Measurements from ENCODE around the gene POLR3B. TPM values are rescaled to one million over a fixed set of nuclear protein-coding genes. Genes with fewer than 3 reads are reported as not detected.

The POLR3B gene
- total and polyA plus RNA-seq, 9 of the 15 experiments (the other 6 are each of a cell fraction or from before 2014, with no cell fraction given): 7.6 to 17.9 (median 14.4) TPM

- TF ChIP-seq, protein P1, sequence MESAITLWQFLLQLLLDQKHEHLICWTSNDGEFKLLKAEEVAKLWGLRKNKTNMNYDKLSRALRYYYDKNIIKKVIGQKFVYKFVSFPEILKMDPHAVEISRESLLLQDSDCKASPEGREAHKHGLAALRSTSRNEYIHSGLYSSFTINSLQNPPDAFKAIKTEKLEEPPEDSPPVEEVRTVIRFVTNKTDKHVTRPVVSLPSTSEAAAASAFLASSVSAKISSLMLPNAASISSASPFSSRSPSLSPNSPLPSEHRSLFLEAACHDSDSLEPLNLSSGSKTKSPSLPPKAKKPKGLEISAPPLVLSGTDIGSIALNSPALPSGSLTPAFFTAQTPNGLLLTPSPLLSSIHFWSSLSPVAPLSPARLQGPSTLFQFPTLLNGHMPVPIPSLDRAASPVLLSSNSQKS (CRISPR knock-in tag; IDR thresholded peaks at IDR 0.05): no peak
- TF ChIP-seq GTF2A2 (tag; IDR thresholded peaks at IDR 0.05): no peak
- no peak for TF ChIP-seq HDAC3 (IDR thresholded peaks at IDR 0.05; ENCODE audit: borderline replicate concordance, partially characterized antibody)
- no peak for TF ChIP-seq ZBTB7A (IDR thresholded peaks at IDR 0.05; ENCODE audit: borderline replicate concordance, control insufficient read depth, low read depth, low read length)
- no peak for TF ChIP-seq ZNF282 (CRISPR knock-in tag; IDR thresholded peaks at IDR 0.05)
- TF ChIP-seq TRIM28 (IDR thresholded peaks at IDR 0.05): no peak
- TF ChIP-seq CTCF (IDR thresholded peaks at IDR 0.05 in 2 of 3, conservative IDR thresholded peaks at IDR 0.05 in 1 of 3; ENCODE audit: insufficient read depth in 2 of 3, low read depth in 1 of 3, low read length in 3 of 3): peak in 1 of 3 experiments; percentile 24; a peak in 2 of 6 replicates
- no peak for TF ChIP-seq HMG20B (CRISPR knock-in tag; IDR thresholded peaks at IDR 0.05)
- TF ChIP-seq ZNF583 (CRISPR knock-in tag; IDR thresholded peaks at IDR 0.05): no peak
- TF ChIP-seq ZNF717 (CRISPR knock-in tag; IDR thresholded peaks at IDR 0.05): no peak
- TF ChIP-seq SRSF7 (optimal IDR thresholded peaks at IDR 0.05; ENCODE audit: low read depth, low read length): no peak
- no peak for TF ChIP-seq TCF7 (IDR thresholded peaks at IDR 0.05; ENCODE audit: borderline replicate concordance)
- TF ChIP-seq ZNF707 (CRISPR knock-in tag; conservative IDR thresholded peaks at IDR 0.05): no peak
- no peak for TF ChIP-seq ZNF354B (CRISPR knock-in tag; IDR thresholded peaks at IDR 0.05)
- TF ChIP-seq ZBTB11 (CRISPR knock-in tag; IDR thresholded peaks at IDR 0.05): no peak
- TF ChIP-seq TGIF2 (CRISPR knock-in tag; IDR thresholded peaks at IDR 0.05): no peak
- TF ChIP-seq ELF2 (CRISPR knock-in tag; IDR thresholded peaks at IDR 0.05): peak; percentile 49; the same call in 1 of the 2 replicates
- no peak for TF ChIP-seq PATZ1 (CRISPR knock-in tag; IDR thresholded peaks at IDR 0.05; ENCODE audit: borderline replicate concordance)
- no peak for TF ChIP-seq SRSF9 (IDR thresholded peaks at IDR 0.05; ENCODE audit: borderline replicate concordance, low read depth, low read length)
- TF ChIP-seq ZNF507 (tag; conservative IDR thresholded peaks at IDR 0.05): no peak
Measured at GRCh38 chr12:106358396-106359241, 1.1 kb downstream of the POLR3B start (continued).

Measured in K562 (cell line).